IPS-NIHi7 (cell line): ENCODE data around the gene PMS2.
"Not testable (repeated sequence)": the region's sequence is repeated elsewhere in the genome, so short reads cannot be mapped to it uniquely, and the experiment has no call there.

Experiments
- DNase-seq: peaks from one replicate; pipeline ENCODE4 v3.0.0; 2012; ENCODE audit warnings: mixed read lengths; ENCODE audit errors: extremely low spot score

Gene PMS2

DNA sequence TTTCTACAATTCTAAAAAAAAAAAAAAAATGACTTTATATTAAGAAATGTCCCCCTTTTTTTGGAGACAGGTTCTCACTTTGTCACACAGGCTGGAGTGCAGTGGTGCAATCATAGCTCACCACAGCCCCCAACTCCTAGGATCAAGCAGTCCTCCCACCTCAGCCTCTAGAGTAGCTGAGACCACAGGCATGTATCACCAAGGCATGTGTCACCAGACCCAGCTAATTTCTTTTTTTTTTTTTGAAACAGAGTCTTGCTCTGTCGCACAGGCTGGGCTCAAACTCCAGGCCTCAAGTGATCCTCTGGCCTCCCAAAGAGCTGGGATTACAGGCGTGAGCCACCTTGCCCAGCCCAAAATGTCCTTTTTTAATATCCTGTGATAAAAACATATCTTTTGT is 84.7 kb downstream of the PMS2 start:
- DNase-seq, result not testable (repeated sequence)
